K562 (cell line): Measurements from ENCODE around the gene PYDC2. TPM values are rescaled to one million over a fixed set of nuclear protein-coding genes. Genes with fewer than 3 reads are reported as not detected.

Experiments used
- ATAC-seq: fragments of 200-7000 bp; cut with Tn5 transposase; 3 replicates; pipeline ENCODE4 v1.9.1; 2020; ENCODE audit warnings: moderate library complexity
- BruUV-seq: library from RNA; stranded (reverse); fragments of 400-500 nt; replicated peaks from 2 replicates; lab custom pipeline; 2021; lab: Mats Ljungman, UMichigan
- CTCF ChIA-PET: fragments of 300-600 bp; formaldehyde crosslinking; extraction: SDS; loops from one replicate; lab custom pipeline; 2021; ENCODE audit warnings: low intra/inter-chr PET ratio; lab: Yijun Ruan, JAX
- POLR2A ChIA-PET: fragments of 300-600, 350-650 bp; sonication (Branson Sonifier 250); formaldehyde crosslinking; extraction: SDS; loops from one replicate; lab custom pipeline; 2021; ENCODE audit warnings: antibody characterized with exemption, inconsistent platforms; lab: Yijun Ruan, JAX
- DNase-seq, 4 experiments: peaks; one replicate each; pipeline versions ENCODE4 v3.0.0 to v3.0.0-alpha.2; 2011 to 2018; ENCODE audit warnings: low spot score in 3 of 4, mixed read lengths in 3 of 4; ENCODE audit errors: extremely low read depth in 1 of 4
- FAIRE-seq: peaks from 2 replicates; lab custom pipeline; 2011; peaks lifted over from hg19 to GRCh38; lab: Jason Lieb, UNC
- H2AFZ ChIP-seq: 2 replicates; pipeline ENCODE4 v1.6.0; 2011; ENCODE audit warnings: low read depth, low read length, control low read depth, inconsistent platforms
- H3K27ac ChIP-seq: fragments of 200-600 bp; 3 replicates; pipeline ENCODE4 v1.8.0; 2011; ENCODE audit warnings: low read depth, mild to moderate bottlenecking, control low read depth, inconsistent platforms, low read length, moderate library complexity, mixed read lengths; ENCODE audit errors: extremely low read depth
- H3K27me3 ChIP-seq, 2 experiments: fragments of 300-600 bp in 1 of 2; 2 replicates in 1 of 2; 3 replicates in 1 of 2; pipeline versions ENCODE4 v1.6.0 to v1.8.0; 2011; ENCODE audit warnings: inconsistent platforms in 2 of 2, low read length in 2 of 2, mild to moderate bottlenecking in 1 of 2, mixed read lengths in 1 of 2, moderate library complexity in 1 of 2; ENCODE audit not compliant: control insufficient read depth in 2 of 2, insufficient read depth in 2 of 2
- H3K36me3 ChIP-seq: fragments of 300-600 bp; 3 replicates; pipeline ENCODE4 v1.8.0; 2011; ENCODE audit warnings: mild to moderate bottlenecking, low read length, inconsistent platforms; ENCODE audit not compliant: control insufficient read depth, insufficient read depth
- H3K4me1 ChIP-seq, 2 experiments: fragments of 200-600 bp in 1 of 2; replicated peaks in 1 of 2; 2 replicates in 1 of 2; 3 replicates in 1 of 2; pipeline versions ENCODE4 v1.5.1 to v1.8.0; 2011; ENCODE audit warnings: inconsistent platforms in 2 of 2, low read length in 2 of 2, mild to moderate bottlenecking in 1 of 2, mixed read lengths in 1 of 2, moderate library complexity in 1 of 2; ENCODE audit not compliant: control insufficient read depth in 2 of 2, insufficient read depth in 2 of 2
- H3K4me2 ChIP-seq: 2 replicates; pipeline ENCODE4 v1.6.1; 2011; ENCODE audit warnings: low read length, control low read depth, inconsistent platforms, mixed read lengths; ENCODE audit not compliant: insufficient read depth
- H3K4me3 ChIP-seq: fragments of 200-600 bp; sonication (generic), shearing (Covaris generic); 2 replicates; pipeline ENCODE4 v1.5.1; 2016; ENCODE audit warnings: control low read depth, inconsistent platforms
- H3K79me2 ChIP-seq: fragments of 200-600 bp; 3 replicates; pipeline ENCODE4 v1.8.0; 2011; ENCODE audit warnings: low read length, inconsistent platforms; ENCODE audit not compliant: control insufficient read depth, insufficient read depth
- H3K9ac ChIP-seq, 2 experiments: 2 replicates each; pipeline versions ENCODE4 v1.6.0 to v1.6.1; 2011; ENCODE audit warnings: low read depth in 2 of 2, low read length in 2 of 2, control low read depth in 1 of 2, inconsistent platforms in 1 of 2, mild to moderate bottlenecking in 1 of 2, mixed read lengths in 1 of 2; ENCODE audit not compliant: insufficient read depth in 1 of 2
- H3K9me1 ChIP-seq: one replicate; pipeline ENCODE4 v1.6.0; 2011; ENCODE audit warnings: inconsistent platforms, mild to moderate bottlenecking, low read length, moderate library complexity; ENCODE audit not compliant: control insufficient read depth, insufficient read depth
- H3K9me3 ChIP-seq: replicated peaks from 2 replicates; pipeline ENCODE4 v1.5.1; 2011; ENCODE audit warnings: low read depth, low read length, inconsistent platforms; ENCODE audit not compliant: control insufficient read depth, insufficient read depth
- H4K20me1 ChIP-seq: replicated peaks from 2 replicates; pipeline ENCODE4 v1.6.1; 2011; ENCODE audit warnings: low read length, inconsistent platforms, mixed read lengths; ENCODE audit not compliant: control insufficient read depth, insufficient read depth
- MECOM ChIP-seq: fragments of 250-450 bp; sonication (Bioruptor Pico); IDR thresholded peaks from 2 replicates; pipeline ENCODE4 v1.8.0; 2022; ENCODE audit warnings: inconsistent platforms
- MEIS2 ChIP-seq: fragments of 450-650 bp; IDR thresholded peaks from 2 replicates; pipeline ENCODE4 v1.6.1; 2014; ENCODE audit warnings: mild to moderate bottlenecking; ENCODE audit not compliant: partially characterized antibody
- SPI1 ChIP-seq: IDR thresholded peaks from 2 replicates; pipeline ENCODE4 v1.6.1; 2011; ENCODE audit warnings: low read depth, low read length, control low read depth, borderline replicate concordance
- ZNF699 ChIP-seq: fragments of 250-450 bp; sonication (Bioruptor Pico); IDR thresholded peaks from 2 replicates; pipeline ENCODE4 v1.8.0; 2021; ENCODE audit warnings: mild to moderate bottlenecking, moderate library complexity; ENCODE audit not compliant: insufficient replicate concordance
- WGBS: fragments of 100-300 bp; shearing (Covaris generic); methylation state at CpG from one replicate; pipeline ENCODE4 v1.1.6; 2016; ENCODE audit warnings: low coverage, mixed read lengths; ENCODE audit not compliant: insufficient coverage; ENCODE audit errors: missing lambda C conversion rate; 5-methylcytosine and 5-hydroxymethylcytosine counted together
- in situ Hi-C: fragments of 300-500 bp; cut with MboI; formaldehyde crosslinking; loops from 4 replicates; pipeline ENCODE4 v1.15.0; 2018; ENCODE audit warnings: inconsistent platforms, mixed read lengths
- intact Hi-C: fragments of 100-400 bp; cut with micrococcal nuclease; formaldehyde crosslinking; loops from 2 replicates; pipeline ENCODE4 v1.14.2; 2022
- polyA plus RNA-seq, 8 experiments: library from polyadenylated mRNA; depleted of rRNA in 4 of 8; stranded (reverse) in 5 of 8; unstranded in 3 of 8; fragments of >200 nt; fragmentation: Nextera tagmentation in 2 of 8; fragmentation: Illumina TruSeq in 1 of 8; extraction: Ambion mirVana in 2 of 8; extraction: Trizol in 1 of 8; gene quantifications; 2 replicates each; pipeline versions ENCODE4 v1.2.1 to v1.2.3, GENCODE V29; 2011 to 2014; ENCODE audit warnings: inconsistent platforms in 1 of 8, missing spikeins in 1 of 8
- total RNA-seq, 7 experiments: library from RNA; depleted of rRNA in 6 of 7; stranded (reverse); fragments of >200 nt in 6 of 7; fragmentation: Illumina TruSeq in 2 of 7; extraction: Trizol in 2 of 7; gene quantifications; 2 replicates each; pipeline versions ENCODE4 v1.2.1 to v1.2.3, GENCODE V29; 2011 to 2021; ENCODE audit warnings: low replicate concordance in 1 of 7
- TF ChIP-seq, protein P1 (sequence below): fragments of 450-650 bp; IDR thresholded peaks from 2 replicates; pipeline ENCODE4 v1.6.1; 2016
- TF ChIP-seq, protein P2 (sequence below), 2 experiments: IDR thresholded peaks in 1 of 2; conservative IDR thresholded peaks in 1 of 2; 2 replicates each; pipeline ENCODE4 v1.6.1; 2016; ENCODE audit warnings: low read depth in 2 of 2, mild to moderate bottlenecking in 1 of 2, missing compliant biosample characterization in 1 of 2, missing genetic modification characterization in 1 of 2, moderate library complexity in 1 of 2

Gene PYDC2
- total and polyA plus RNA-seq, 9 of the 15 experiments (the other 6 are each of a cell fraction or from before 2014, with no cell fraction given), result 4.0 to 7.6 (median 5.1) TPM; not detected in 5

DNA sequence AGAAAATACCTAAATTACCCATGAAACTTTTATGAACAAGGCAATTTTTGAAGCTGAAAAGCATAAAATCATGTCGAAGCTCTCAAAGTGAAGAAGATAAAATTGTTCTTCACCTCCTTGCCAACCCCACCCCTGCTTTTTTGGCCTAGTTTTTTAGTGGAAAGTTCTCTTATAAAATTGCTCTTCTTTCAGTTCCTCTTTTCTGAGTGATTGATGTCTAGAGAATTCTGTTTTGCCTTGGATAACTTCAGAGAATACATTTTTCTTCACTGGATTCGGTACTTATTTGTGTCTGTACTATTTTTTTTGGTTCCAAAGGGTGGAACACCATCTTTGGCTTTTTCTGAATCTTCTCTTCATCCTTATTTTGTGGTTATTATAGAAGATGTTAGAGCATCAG, 25.0 kb upstream of the PYDC2 start:
- ATAC-seq, result no peak
- DNase-seq, result no peak
- WGBS, result 15% methylated on average over 2 of the region's 2 CpGs
- peak; percentile 89 for TF ChIP-seq SPI1
- TF ChIP-seq, protein P1, sequence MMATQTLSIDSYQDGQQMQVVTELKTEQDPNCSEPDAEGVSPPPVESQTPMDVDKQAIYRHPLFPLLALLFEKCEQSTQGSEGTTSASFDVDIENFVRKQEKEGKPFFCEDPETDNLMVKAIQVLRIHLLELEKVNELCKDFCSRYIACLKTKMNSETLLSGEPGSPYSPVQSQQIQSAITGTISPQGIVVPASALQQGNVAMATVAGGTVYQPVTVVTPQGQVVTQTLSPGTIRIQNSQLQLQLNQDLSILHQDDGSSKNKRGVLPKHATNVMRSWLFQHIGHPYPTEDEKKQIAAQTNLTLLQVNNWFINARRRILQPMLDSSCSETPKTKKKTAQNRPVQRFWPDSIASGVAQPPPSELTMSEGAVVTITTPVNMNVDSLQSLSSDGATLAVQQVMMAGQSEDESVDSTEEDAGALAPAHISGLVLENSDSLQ, result peak; percentile 21; the same call in 1 of the 2 replicates
- TF ChIP-seq, protein P2, sequence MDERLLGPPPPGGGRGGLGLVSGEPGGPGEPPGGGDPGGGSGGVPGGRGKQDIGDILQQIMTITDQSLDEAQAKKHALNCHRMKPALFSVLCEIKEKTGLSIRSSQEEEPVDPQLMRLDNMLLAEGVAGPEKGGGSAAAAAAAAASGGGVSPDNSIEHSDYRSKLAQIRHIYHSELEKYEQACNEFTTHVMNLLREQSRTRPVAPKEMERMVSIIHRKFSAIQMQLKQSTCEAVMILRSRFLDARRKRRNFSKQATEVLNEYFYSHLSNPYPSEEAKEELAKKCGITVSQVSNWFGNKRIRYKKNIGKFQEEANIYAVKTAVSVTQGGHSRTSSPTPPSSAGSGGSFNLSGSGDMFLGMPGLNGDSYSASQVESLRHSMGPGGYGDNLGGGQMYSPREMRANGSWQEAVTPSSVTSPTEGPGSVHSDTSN (CRISPR knock-in tag; IDR thresholded peaks at IDR 0.05; ENCODE audit: low read depth), result no peak
- TF ChIP-seq, protein P2 (tag; conservative IDR thresholded peaks at IDR 0.05; ENCODE audit: low read depth), result peak; percentile 80
- TF ChIP-seq ZNF699 (CRISPR knock-in tag), result no peak
- no peak for TF ChIP-seq MECOM (CRISPR knock-in tag)
- peak; percentile 78 for TF ChIP-seq MEIS2
- BruUV-seq, result no TSS peak
- no peak for FAIRE-seq
- in situ Hi-C loops, result no loop called here
- H3K79me2 ChIP-seq, result peaks cover 93% of the 10 kb centered on the region
- intact Hi-C loops, result no loop called here
- no peaks in the 10 kb centered on the region; the same call in 1 of the 2 replicates for H4K20me1 ChIP-seq
- H3K4me2 ChIP-seq, result no peak overlapping the region
- H3K27ac ChIP-seq, result no peak overlapping the region
- no peaks in the 10 kb centered on the region for H3K27me3 ChIP-seq
- no peaks in the 10 kb centered on the region; a peak in 1 of 5 replicates for H3K4me1 ChIP-seq
- no peak overlapping the region for H3K4me3 ChIP-seq
- no peak overlapping the region for H3K9ac ChIP-seq
- H2AFZ ChIP-seq, result no peak overlapping the region
- ChIA-PET POLR2A (no interaction called here), CTCF (no interaction called here)
- no peaks in the 10 kb centered on the region for H3K9me1 ChIP-seq
- H3K36me3 ChIP-seq, result peaks cover 21% of the 10 kb centered on the region
- H3K9me3 ChIP-seq, result no peaks in the 10 kb centered on the region
